Left ventricle myocardium inferior (tissue), 1 donor: ENCODE measurements around the gene PDGFB. TPM values are rescaled to one million over a fixed set of nuclear protein-coding genes. Genes with fewer than 3 reads are reported as not detected.

Experiments
- DNase-seq: peaks from one replicate; pipeline ENCODE4 v3.0.0-alpha.2; 2020
- H3K27ac ChIP-seq: fragments of 200-600 bp; replicated peaks from 2 replicates; pipeline ENCODE4 v1.8.0; 2021
- H3K27me3 ChIP-seq: fragments of 200-600 bp; 2 replicates; pipeline ENCODE4 v1.8.0; 2021; ENCODE audit warnings: low read depth
- H3K36me3 ChIP-seq: fragments of 200-600 bp; 2 replicates; pipeline ENCODE4 v1.8.0; 2021
- H3K4me1 ChIP-seq: fragments of 200-600 bp; 2 replicates; pipeline ENCODE4 v1.8.0; 2021
- H3K4me3 ChIP-seq: fragments of 200-600 bp; 2 replicates; pipeline ENCODE4 v1.8.0; 2021; ENCODE audit warnings: mild to moderate bottlenecking, moderate library complexity
- H3K9me3 ChIP-seq: fragments of 200-600 bp; replicated peaks from 2 replicates; pipeline ENCODE4 v1.8.0; 2021
- CTCF ChIP-seq: fragments of 200-600 bp; IDR thresholded peaks from 2 replicates; pipeline ENCODE4 v1.8.0; 2021; ENCODE audit warnings: antibody characterized with exemption, mild to moderate bottlenecking, borderline replicate concordance
- intact Hi-C: fragments of 100-400 bp; cut with micrococcal nuclease; formaldehyde crosslinking; loops from one replicate; pipeline ENCODE4 v1.11.0; 2022
- total RNA-seq: library from RNA; stranded (reverse); fragmentation: NEBNext Ultra II Directional; extraction: Animal tissue kit (Norgen Biotek cat#: 25700); gene quantifications from one replicate; pipeline ENCODE4 v1.2.1, GENCODE V29; 2021
- donor health status: DM: no; HTN: yes; CAD: no; lungs with severe emphysema.

The PDGFB gene
- total RNA-seq, 1 donor from 2014 or later: 17.2 TPM

DNA sequence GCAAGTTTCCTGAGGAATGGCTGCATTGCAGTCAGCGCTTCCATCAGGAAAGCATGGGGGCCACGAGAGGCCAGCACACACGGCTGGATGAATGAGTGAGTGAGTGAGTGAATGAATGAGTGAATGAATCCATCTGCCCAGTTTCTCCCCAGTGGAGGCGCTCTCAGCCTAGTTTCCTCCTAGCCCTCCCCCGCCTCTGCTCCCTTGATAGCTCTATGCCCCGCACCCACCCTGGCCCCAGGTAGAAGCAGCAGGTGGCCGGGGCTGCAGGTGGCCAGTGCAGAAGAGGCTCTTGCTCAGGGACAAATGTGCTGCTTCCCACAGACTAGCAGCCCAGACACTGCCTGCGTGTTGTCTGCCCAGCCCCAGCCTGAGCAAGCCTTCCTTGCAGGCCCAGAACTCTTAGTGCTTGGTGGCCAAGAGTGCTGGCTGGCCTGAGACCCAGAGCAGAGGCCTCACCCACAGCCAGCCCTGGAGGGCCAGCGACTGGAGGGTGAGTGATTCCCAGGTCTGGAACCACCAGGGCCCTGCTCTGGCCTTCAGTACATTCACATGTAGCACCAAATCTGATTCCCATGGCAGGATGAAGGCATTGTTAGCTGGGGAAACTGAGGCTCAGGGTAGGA, 31.1 kb upstream of the PDGFB start:
- Histone ChIP-seq H3K4me3 (no peak overlapping the region), H3K4me1 (peaks cover 40% of the 10 kb centered on the region), H3K27ac (no peak overlapping the region), H3K27me3 (no peaks in the 10 kb centered on the region), H3K9me3 (peaks cover 13% of the 10 kb centered on the region), H3K36me3 (no peaks in the 10 kb centered on the region)
- no peak for TF ChIP-seq CTCF
- no peak for DNase-seq
- intact Hi-C loops: no loop called here

DNA sequence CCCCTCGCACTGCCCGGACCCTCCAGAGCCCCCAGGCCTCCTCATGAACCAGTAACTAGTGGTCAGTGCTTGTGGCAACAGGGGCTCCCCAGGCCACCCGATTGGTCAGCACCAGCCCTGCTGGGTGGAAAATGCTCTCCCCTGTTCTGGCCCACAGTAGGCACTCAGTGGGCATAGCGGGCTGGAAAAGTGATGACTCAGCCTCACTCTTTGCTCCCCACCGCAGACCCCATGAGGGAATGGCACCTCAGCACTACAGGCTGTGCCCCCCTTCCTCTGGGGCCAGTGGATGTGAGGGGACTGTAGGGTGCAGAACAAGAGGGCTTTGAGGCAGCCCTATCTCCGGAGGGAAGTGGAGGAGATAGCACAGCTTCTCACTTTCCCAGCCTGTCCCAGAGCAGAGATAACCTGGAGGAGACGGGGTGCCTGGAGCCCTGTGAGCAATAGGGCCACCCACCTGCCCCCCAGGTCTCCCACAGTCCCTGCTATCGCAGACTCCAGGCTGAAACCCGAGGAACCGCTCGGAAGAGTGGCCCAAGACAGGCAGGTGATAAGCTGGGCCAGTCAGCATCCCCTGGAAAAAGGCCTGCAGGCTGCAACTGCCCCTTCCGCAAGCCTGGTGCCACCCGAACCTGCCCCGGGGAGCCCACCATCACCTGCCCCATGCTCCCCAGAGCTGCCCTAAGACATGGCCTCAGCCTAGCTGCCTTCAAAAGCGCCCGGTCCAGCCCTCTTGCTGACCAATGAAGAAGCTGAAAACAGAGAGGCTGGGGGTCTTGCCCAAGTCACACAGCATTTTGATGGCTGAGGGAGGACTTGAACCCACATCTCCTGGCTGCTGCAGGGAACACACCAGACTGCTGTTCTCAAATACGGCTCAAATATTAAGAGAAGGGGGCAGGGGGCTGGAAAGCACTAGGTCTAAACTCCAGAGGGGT, 29.4 kb upstream of the PDGFB start:
- peaks cover 13% of the 10 kb centered on the region for H3K9me3 ChIP-seq
- H3K27ac ChIP-seq: no peak overlapping the region
- intact Hi-C loops: no loop called here
- no peak for DNase-seq
- no peaks in the 10 kb centered on the region for H3K36me3 ChIP-seq
- H3K27me3 ChIP-seq: no peaks in the 10 kb centered on the region
- TF ChIP-seq CTCF: no peak
- no peak overlapping the region for H3K4me3 ChIP-seq
- peaks cover 41% of the 10 kb centered on the region for H3K4me1 ChIP-seq

GRCh38 chr22:39270792-39271191, 26.0 kb upstream of the PDGFB start:
- TF ChIP-seq CTCF: no peak
- H3K4me3 ChIP-seq: no peak overlapping the region
- peaks cover 47% of the 10 kb centered on the region for H3K4me1 ChIP-seq
- no peaks in the 10 kb centered on the region for H3K27me3 ChIP-seq
- no peak for DNase-seq
- peaks cover 5% of the 10 kb centered on the region for H3K9me3 ChIP-seq
- no peaks in the 10 kb centered on the region for H3K36me3 ChIP-seq
- H3K27ac ChIP-seq: peak overlapping the region; percentile 80
- intact Hi-C loops: no loop called here

DNA sequence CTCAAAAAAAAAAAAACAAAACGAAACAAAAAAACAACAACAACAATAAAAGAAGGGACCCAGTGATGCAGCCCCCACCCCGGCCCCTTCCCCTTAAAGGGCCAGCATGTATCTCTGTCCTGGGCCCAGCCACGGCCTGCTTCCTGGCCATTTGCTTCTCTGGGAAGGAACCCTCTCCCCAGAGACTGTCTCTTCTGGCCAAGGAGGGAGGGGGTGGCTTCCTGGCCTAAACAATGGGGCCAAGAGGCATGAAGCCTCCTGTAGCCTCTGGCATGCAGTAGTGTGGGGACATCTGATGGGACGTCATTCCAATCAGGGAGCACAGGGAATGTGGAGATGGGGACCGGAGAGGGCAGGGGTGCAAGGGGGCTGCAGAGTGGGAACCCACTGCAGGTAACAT, 25.5 kb upstream of the PDGFB start:
- Histone ChIP-seq H3K9me3 (peaks cover 5% of the 10 kb centered on the region), H3K27me3 (no peaks in the 10 kb centered on the region), H3K4me3 (no peak overlapping the region), H3K27ac (peak overlapping the region; percentile 80), H3K36me3 (no peaks in the 10 kb centered on the region), H3K4me1 (peaks cover 50% of the 10 kb centered on the region)
- no peak for DNase-seq
- TF ChIP-seq CTCF: no peak
- intact Hi-C loops: no loop called here

- DNase-seq: no peak
- Histone ChIP-seq H3K27ac (peak overlapping the region; percentile 80), H3K4me3 (no peak overlapping the region), H3K9me3 (peaks cover 5% of the 10 kb centered on the region), H3K4me1 (peaks cover 54% of the 10 kb centered on the region), H3K27me3 (no peaks in the 10 kb centered on the region), H3K36me3 (no peaks in the 10 kb centered on the region)
- TF ChIP-seq CTCF: no peak
- intact Hi-C loops: no loop called here
Observed at GRCh38 chr22:39269095-39269790, 24.5 kb upstream of the PDGFB start.
